Measurements from ENCODE around the gene TMEM271.

GRCh38 chr4:620201-620600 is 44.1 kb upstream of the TMEM271 start:
- no peak for TF ChIP-seq CTCF (conservative IDR thresholded peaks at IDR 0.05 in 1 of 2, IDR thresholded peaks at IDR 0.05 in 1 of 2; ENCODE audit: low read depth in 1 of 2, low read length in 2 of 2)
- TF ChIP-seq EZH2 (IDR thresholded peaks at IDR 0.05; ENCODE audit: low read length, missing control alignments) = no peak
